Mesodermal cell (in vitro differentiated cells): ENCODE measurements around the gene NEK1.
"Not testable (repeated sequence)": the region's sequence is repeated elsewhere in the genome, so short reads cannot be mapped to it uniquely, and the experiment has no call there.

ENCODE experiments used
- H3K27ac ChIP-seq: 2 replicates; pipeline ENCODE4 v1.7.0; 2013; ENCODE audit warnings: mild to moderate bottlenecking, low read depth, low read length, moderate library complexity; ENCODE audit not compliant: severe bottlenecking
- H3K36me3 ChIP-seq: 2 replicates; pipeline ENCODE4 v1.7.1; 2013; ENCODE audit warnings: mild to moderate bottlenecking, low read length, moderate library complexity; ENCODE audit not compliant: control insufficient read depth, insufficient read depth
- H3K4me1 ChIP-seq: one replicate; pipeline ENCODE4 v1.7.1; 2013; ENCODE audit warnings: mild to moderate bottlenecking, low read length; ENCODE audit not compliant: insufficient read depth, control insufficient read depth, poor library complexity, severe bottlenecking
- H3K4me3 ChIP-seq: 2 replicates; pipeline ENCODE4 v1.7.0; 2013; ENCODE audit warnings: low read length, control low read depth, mild to moderate bottlenecking; ENCODE audit not compliant: insufficient read depth, poor library complexity, severe bottlenecking; ENCODE audit errors: extremely low read depth
- H3K9me3 ChIP-seq: 2 replicates; pipeline ENCODE4 v1.7.1; 2013; ENCODE audit warnings: mild to moderate bottlenecking, low read length, moderate library complexity; ENCODE audit not compliant: control insufficient read depth
- WGBS, 2 experiments: methylation state at CpG; one replicate each; pipeline ENCODE4 v1.1.5; 2013; ENCODE audit warnings: missing lambda C conversion rate in 2 of 2; ENCODE audit not compliant: insufficient coverage in 2 of 2; 5-methylcytosine and 5-hydroxymethylcytosine counted together

The NEK1 gene

GRCh38 chr4:169626331-169627282 lies 14.2 kb upstream of the NEK1 start:
- Histone ChIP-seq H3K9me3 (no peaks in the 10 kb centered on the region), H3K36me3 (no peaks in the 10 kb centered on the region), H3K4me3 (no peak overlapping the region), H3K27ac (no peak overlapping the region), H3K4me1 (peaks cover under 1% of the 10 kb centered on the region)
- 94% methylated on average over 2 of the region's 6 CpGs for WGBS, 2 experiments

- H3K36me3 ChIP-seq = no peaks in the 10 kb centered on the region
- H3K9me3 ChIP-seq = no peaks in the 10 kb centered on the region
- no peak overlapping the region for H3K27ac ChIP-seq
- H3K4me1 ChIP-seq = peaks cover 3% of the 10 kb centered on the region
- 87 to 97% methylated on average over 2 to 3 of the region's 5 CpGs for WGBS, 2 experiments
- H3K4me3 ChIP-seq = no peak overlapping the region
Observed at GRCh38 chr4:169625886-169626285, 13.5 kb upstream of the NEK1 start.

DNA sequence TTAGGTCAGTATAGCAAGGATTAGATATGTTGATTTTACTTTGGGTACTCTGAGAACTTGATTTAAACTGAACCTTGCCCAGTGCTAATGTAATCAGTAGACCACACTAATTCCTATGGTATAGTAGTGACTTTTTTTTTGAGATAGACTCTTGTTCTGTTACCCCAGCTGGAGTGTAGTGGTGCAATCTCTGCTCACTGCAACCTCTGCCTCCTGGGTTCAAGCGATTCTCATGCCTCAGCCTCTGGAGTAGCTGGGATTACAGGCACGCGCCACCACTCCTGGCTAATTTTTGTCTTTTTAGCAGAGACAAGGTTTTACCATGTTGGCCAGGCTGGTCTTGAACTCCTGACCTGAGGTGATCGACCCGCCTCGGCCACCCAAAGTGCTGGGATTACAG lies 11.6 kb upstream of the NEK1 start:
- H3K36me3 ChIP-seq, H3K4me1 ChIP-seq, H3K9me3 ChIP-seq, H3K27ac ChIP-seq, H3K4me3 ChIP-seq: not testable (repeated sequence)
- WGBS, 2 experiments = 88 to 93% methylated on average over 6 of the region's 6 CpGs

DNA sequence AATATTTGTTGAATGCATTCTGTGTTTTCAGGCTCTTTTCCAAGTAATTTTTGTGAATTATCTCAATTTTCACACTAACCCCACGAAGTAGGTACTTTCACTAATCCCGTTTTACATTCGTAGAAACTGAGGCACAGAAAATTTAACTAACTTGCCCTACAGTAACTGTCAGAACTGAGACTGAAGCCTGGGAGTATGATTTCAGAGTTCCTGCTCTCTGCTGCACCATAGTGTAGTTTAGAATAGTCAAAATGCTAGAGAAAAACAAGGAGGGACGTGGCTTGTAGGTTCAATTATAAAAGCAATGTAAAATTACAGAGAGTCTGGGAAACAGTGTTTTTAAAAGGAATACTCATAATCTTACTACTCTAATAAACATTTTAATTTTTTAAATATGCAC lies 10.2 kb upstream of the NEK1 start:
- peaks cover 3% of the 10 kb centered on the region for H3K4me1 ChIP-seq
- WGBS, 2 experiments = 100% methylated on average over 1 of the region's 4 CpGs; no CpG with 5 or more reads in 1 of the 2 experiments

GRCh38 chr4:169621731-169622492 lies 9.5 kb upstream of the NEK1 start:
- H3K9me3 ChIP-seq = no peaks in the 10 kb centered on the region
- H3K27ac ChIP-seq = no peak overlapping the region
- peak overlapping the region; percentile 69 for H3K4me3 ChIP-seq
- 60 to 100% methylated on average over 1 to 3 of the region's 6 CpGs for WGBS, 2 experiments
- peaks cover 3% of the 10 kb centered on the region for H3K4me1 ChIP-seq
- no peaks in the 10 kb centered on the region for H3K36me3 ChIP-seq

More for the DNA sequence above, 10.2 kb upstream of the NEK1 start:
- Histone ChIP-seq H3K36me3 (no peaks in the 10 kb centered on the region), H3K27ac (no peak overlapping the region), H3K9me3 (no peaks in the 10 kb centered on the region), H3K4me3 (peak overlapping the region; percentile 69)

DNA sequence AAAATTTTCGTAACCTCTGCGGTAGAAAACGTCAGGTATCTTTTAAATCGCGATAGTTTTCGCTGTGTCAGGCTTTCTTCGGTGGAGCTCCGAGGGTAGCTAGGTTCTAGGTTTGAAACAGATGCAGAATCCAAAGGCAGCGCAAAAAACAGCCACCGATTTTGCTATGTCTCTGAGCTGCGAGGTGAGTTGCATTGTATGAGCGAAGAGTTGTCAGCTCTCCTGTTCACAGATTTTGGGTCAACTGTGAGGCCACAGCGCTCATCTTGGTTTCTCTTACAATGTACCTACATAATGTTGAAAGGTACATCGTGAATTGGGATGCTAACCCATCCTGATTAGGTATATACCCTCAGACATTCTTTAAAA lies 8.5 kb upstream of the NEK1 start:
- H3K27ac ChIP-seq = peak overlapping the region; percentile 95
- 0% methylated on average over 8 of the region's 14 CpGs for WGBS, 2 experiments
- peak overlapping the region; percentile 69 for H3K4me3 ChIP-seq
- H3K4me1 ChIP-seq = peaks cover 3% of the 10 kb centered on the region
- H3K9me3 ChIP-seq = no peaks in the 10 kb centered on the region
- no peaks in the 10 kb centered on the region for H3K36me3 ChIP-seq

- peak within 1 kb of the TSS; percentile 95 for H3K27ac ChIP-seq
- peaks cover 3% of the 10 kb centered on the region for H3K4me1 ChIP-seq
- 0 to 1% methylated on average over 38 to 48 of the region's 67 CpGs for WGBS, 2 experiments
- H3K9me3 ChIP-seq = no peaks in the 10 kb centered on the region
- H3K4me3 ChIP-seq = peak within 1 kb of the TSS; percentile 69
- no peaks in the 10 kb centered on the region for H3K36me3 ChIP-seq
Observed at GRCh38 chr4:169619958-169620879, 7.8 kb upstream of the NEK1 start, which contains the start of gene CLCN3. CLCN3 (plus strand) TSS chr4:169620578; CDS start chr4:169635929, 15,351 bp downstream.

DNA sequence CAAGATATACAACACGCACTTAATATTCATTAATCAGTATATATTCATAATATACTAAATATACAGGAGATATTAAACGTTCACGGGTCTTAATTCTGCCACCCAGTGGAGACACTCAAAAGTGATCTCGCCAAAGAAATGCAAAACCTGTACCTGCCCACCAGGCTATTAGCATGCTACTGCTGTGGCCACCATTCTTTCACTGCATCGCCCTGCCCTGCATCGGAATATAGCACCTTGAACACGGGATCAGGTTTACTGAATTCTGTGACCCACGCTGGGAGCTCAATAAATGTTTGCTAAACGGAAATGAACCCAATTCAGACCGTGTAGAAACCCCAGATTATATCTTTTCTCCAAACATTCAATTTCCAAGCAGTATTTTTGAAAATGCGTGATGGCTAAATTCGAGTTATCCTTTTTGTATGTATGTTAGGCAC lies 7.2 kb upstream of the NEK1 start:
- no peaks in the 10 kb centered on the region for H3K36me3 ChIP-seq
- no peaks in the 10 kb centered on the region for H3K9me3 ChIP-seq
- WGBS, 2 experiments = 6% methylated on average over 4 to 9 of the region's 12 CpGs
- H3K4me1 ChIP-seq = peaks cover 3% of the 10 kb centered on the region
- peak overlapping the region; percentile 95 for H3K27ac ChIP-seq
- H3K4me3 ChIP-seq = peak overlapping the region; percentile 69

DNA sequence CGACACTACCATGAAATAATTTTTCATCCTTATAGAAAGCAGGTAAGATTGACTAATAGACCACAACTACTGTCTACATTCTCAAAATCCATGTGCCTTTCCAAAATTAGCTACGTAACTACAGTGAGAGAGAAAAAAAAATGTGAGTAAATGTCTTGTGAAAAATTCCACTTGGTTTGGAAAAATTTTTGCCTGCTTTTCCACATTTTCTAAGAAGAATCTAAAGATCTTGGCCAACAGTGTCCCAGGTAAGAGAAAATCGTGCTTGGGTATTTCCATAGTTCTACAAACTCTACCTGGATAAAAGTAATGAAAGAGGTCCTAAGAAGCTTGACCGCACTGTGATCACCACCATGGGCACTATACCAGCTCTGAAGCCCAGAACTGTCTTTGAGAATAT lies 6.6 kb upstream of the NEK1 start:
- Histone ChIP-seq H3K4me3 (no peak overlapping the region), H3K9me3 (no peaks in the 10 kb centered on the region), H3K27ac (no peak overlapping the region), H3K4me1 (peaks cover 3% of the 10 kb centered on the region), H3K36me3 (no peaks in the 10 kb centered on the region)
- WGBS, 2 experiments = 100% methylated on average over 2 to 3 of the region's 4 CpGs

DNA sequence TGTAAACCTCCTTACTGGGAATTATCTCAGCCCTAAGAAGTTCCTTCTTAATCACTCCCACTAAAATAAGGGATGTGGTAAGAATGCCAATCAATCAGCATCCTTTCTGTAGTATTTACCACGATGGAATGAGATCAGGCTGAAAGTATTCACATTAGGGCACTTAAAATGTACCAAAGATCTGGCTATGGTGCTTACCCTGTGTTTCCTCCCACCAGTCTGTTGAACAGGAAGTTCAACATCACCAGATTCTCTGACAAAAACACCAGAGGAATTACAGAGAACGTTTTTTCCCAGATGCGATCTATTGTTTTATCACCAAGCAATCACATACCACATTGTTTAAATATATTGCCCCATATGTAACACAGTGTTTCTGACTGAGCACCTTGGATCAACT lies 5.9 kb upstream of the NEK1 start:
- peak overlapping the region; percentile 23 for H3K27ac ChIP-seq
- H3K4me3 ChIP-seq = no peak overlapping the region
- no peaks in the 10 kb centered on the region for H3K36me3 ChIP-seq
- 77% methylated on average over 2 of the region's 3 CpGs; no CpG with 5 or more reads in 1 of the 2 experiments for WGBS, 2 experiments
- H3K4me1 ChIP-seq = peaks cover 3% of the 10 kb centered on the region
- no peaks in the 10 kb centered on the region for H3K9me3 ChIP-seq
